CD4-positive, alpha-beta T cell treated with Interleukin-12 subunit alpha and Interleukin-12 subunit beta, for 1 hour (primary cell): Measurements from ENCODE around the gene KIAA1755.

Source experiments
- DNase-seq: peaks from one replicate; pipeline ENCODE4 v3.0.0-alpha.2; 2020

The KIAA1755 gene

GRCh38 chr20:38178065-38178491 lies 82.5 kb downstream of the KIAA1755 start:
- DNase-seq: no peak

- DNase-seq: no peak
These were observed 83.3 kb downstream of the KIAA1755 start for GRCh38 chr20:38177201-38177600.

DNA sequence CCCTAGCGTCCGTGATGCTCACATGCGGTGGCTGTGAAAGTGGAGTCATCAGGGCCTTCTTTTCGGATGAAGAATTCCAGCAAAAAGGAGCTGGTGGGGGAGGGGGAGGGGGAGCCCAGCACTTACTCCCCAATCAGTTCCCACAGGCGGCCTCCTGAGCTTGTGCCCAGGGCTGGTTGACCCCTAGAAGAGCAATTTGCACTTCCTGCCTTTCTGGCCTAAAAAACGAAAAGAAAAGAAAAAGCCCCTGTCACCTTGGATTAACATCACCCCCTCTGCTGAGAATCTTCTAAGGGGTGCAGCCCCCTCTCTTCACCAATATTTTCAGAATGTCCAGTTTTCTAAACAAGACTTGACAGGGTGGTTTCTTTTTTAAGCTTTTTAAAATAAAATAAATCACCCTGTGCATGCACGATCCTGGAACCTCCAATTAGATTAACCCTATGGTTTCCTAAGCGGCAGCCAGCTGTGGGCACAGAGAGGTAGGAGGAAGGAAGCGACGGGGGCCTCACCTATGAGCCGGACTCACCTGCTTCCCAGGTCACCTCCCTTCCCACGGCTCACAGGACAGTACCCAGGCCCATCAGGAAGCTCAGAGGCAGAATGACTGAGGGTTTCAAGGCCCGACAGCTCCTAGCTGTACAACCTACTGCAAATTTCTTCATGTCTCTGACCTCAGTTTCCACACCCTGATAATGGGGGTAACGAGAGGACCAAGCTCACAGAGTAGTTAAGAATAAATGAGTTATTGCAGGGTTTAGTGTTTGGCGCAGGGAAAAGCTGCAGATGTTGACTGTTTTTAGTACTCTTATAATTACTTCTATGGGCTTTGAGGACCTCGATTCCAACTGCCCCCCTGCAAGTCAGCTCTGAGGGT lies 85.0 kb downstream of the KIAA1755 start:
- DNase-seq: no peak

DNA sequence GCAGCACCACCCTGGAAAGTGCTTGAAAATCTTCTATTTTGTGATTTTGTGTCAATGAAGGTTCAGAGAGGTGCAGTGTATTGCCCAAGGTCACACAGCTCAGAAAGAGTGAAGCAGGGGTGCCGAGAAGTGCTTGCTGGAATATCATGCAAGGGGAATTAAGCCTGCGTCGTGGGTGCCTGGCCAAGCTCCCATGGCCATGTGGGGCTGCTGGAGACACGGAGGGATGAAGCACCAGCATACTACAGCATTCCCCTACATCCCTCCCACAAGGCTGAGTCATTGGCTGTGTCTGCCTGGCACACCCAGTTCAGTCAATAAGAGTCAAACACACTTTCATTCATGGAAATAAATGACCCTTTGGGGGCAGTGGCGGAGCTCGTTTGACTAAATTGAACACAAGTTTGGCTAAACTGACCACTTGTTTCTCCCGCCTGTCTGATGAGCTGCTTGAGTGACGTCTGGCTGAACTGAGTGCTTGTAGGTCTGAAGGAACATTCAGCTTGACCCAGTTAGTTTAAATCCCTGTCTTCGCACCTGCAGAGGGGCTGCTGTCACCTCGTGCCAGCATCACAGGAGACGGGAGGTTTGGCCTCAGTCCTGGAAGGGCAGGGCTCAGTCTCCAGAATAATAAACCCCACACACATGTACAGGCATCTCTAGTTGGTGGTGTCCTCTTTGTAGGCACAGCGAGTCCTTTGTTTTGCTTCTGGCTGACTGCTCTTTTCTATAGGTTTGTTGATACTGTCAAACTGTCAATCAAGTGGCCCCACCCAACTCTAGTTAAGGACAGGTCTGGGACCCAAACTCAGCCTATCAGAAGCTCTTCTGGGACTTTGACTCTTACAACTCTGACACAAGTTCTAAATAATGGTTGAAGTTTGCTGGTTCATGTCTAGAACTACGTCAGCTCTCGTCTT lies 87.0 kb downstream of the KIAA1755 start:
- no peak for DNase-seq

DNA sequence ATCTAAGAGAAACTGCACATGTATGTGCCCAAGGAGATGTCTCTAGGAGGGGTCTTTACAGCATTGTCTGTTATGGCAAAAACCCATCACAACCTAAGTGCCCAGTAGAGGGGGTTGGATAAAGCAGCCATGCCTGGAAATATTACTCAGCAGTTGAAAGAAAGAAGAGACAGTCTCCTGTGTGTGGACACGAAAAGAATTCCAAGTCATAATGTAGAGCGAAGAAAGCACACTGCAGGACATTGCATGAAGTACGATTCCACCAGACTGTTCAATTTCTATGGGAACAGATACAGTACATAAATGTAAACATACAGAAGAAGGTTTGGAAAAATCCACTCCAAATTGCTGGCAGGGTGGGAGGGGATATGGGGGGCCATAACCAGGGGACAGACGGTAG lies 88.1 kb downstream of the KIAA1755 start:
- DNase-seq: no peak

- no peak for DNase-seq
These were observed 88.9 kb downstream of the KIAA1755 start for GRCh38 chr20:38171675-38172043.

DNA sequence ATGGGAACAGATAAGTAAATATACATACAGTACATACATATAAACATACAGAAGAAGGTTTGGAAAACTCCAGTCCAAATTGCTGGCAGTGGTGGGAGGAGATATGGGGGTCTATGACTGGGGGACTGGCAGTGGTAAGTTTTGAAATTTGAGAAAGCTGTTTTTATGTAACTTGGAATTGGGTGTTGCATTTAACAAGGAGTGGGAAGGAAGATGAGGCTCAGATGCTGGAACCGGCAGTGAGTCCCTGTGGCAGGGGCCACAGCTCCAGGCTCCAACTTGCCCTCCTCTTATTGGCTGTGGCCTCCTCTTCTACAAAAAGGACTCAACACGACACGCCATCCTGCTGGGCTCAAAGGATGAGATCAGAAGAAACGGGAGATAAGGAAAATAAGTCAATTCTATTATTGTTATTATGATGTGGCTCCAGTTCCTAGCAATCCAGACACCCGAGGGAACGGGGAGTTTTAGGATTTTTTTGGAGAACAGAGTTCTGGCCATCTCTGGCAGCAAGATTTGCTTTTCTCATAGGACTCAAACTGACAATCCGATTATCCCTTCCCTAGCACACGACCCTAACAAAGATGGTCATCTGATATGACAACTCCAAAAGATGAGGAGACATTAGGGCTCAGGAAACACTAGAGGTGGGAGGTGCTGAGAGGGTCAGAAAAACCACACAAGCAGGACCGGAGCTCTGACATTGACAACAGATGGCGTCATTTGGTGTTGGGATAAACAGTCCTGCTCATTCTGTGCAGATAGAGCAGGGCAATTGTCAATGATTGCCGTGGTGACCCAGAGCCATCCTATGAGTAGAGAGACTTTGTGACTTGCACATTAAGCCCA lies 89.5 kb downstream of the KIAA1755 start:
- no peak for DNase-seq

DNA sequence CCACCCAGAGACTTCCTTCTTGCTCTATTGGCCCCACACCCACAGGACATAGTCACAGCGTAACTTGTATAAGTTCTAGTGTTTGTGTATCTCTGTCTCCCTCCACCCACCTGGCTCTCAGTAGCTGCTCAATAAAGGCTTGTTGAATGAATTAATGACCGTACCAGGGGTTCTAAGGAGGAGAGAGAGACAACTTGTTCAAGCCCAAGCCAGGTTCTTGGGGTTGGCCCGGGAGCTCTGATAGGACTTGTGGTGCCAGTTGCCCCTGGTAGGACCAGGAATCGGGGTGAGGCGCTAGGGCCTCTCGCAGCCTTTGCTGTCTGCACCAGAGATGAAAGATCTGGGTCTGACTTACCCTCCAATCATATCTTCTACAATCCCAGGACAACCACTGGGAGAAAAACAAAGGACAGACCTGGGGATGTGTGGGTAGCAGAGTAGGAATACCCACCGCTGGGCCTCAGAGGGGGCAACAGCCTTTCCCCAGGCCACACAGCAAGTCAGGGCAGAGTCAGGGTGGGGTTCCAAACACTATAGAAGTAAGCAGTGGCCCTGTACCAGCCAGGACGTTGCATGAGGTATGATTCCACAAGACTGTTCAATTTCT lies 90.2 kb downstream of the KIAA1755 start:
- no peak for DNase-seq

GRCh38 chr20:38169636-38170193 lies 90.8 kb downstream of the KIAA1755 start:
- no peak for DNase-seq

DNA sequence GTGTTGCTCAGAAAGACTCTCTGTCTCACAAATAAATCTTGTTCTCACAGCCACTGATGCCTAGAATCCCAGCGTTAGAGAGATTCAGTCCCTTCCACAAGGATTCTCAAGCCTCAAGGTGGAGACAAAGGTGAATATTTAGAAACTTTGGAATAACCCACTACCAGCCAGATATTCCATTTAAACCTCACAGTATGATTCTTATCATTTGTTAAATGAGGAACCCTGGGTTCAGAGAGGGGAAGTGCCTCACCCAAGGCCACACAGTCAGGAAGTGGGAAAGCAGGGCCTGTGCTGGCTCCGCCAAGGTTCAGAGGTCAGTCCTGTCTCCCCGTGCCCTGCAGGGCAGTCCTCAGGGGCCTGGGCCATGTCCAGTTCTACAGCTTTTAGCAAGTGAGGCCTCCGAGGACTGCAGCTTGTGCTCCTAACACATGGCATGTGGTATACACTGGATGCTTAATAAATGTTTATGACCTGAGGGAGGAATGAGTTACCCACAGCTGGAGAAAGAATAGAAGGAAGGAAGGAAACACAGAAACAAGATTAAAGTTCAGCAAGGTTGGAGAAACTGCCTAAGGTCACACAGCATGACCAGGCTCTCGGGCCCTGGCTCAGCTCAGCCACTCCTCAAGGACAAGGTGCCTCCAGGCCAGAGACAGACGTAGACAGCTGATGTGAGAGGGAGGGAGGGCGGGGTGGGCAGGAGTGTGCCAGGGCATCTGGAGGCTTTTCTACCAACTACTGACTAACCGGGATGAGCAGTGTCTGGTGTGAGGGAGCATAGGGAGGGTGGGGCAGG lies 91.5 kb downstream of the KIAA1755 start:
- no peak for DNase-seq

GRCh38 chr20:38167851-38168760 lies 92.4 kb downstream of the KIAA1755 start:
- no peak for DNase-seq

GRCh38 chr20:38167328-38167850 lies 93.1 kb downstream of the KIAA1755 start:
- no peak for DNase-seq

- no peak for DNase-seq
These were observed 93.8 kb downstream of the KIAA1755 start for GRCh38 chr20:38166703-38167233.

GRCh38 chr20:38165966-38166702 lies 94.4 kb downstream of the KIAA1755 start:
- no peak for DNase-seq

DNA sequence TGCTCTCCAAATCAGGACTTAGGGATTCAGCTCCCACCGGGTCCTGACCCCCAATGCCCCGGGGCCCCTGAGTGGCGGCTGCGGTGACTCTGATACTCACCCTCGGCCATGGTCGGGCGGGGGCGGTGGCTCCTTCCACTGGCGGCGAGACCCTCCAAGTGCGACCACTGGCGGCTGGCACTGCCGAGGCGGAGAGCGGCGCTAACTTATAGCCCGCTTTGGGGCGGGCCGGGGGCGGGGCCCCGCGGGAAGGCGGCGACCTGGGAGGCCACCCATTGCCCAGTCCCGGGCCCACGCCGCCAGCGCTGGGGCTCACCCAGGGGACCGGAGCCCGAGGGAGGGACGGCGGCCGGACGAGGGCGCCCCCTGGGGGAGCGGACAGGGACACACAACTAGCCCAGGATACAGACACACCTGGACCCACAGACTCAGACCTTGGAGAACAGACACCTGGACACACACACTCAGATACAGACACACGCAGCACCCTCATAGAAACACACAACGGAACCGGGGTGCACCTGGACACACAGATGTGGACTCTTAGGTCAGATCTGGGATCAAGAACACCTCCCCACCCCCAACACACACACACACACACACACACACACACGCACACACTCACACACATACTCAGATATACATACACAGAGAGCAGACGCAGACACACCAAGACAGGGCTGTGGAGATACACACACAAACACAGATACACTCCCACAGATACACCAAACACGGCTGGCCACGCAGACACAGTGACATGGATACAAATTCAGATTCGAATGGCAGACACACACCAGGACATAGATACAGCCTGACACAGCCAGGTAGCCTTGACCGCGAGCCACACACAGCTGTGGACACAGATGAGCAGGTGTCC lies 95.2 kb downstream of the KIAA1755 start, which contains the start of gene TGM2:
Gene TGM2, minus strand, starts transcription at position 182 of the 877 bp plus-strand sequence. Its CDS starts 72 bp downstream, at position 110.
- peak; percentile 45 for DNase-seq

DNA sequence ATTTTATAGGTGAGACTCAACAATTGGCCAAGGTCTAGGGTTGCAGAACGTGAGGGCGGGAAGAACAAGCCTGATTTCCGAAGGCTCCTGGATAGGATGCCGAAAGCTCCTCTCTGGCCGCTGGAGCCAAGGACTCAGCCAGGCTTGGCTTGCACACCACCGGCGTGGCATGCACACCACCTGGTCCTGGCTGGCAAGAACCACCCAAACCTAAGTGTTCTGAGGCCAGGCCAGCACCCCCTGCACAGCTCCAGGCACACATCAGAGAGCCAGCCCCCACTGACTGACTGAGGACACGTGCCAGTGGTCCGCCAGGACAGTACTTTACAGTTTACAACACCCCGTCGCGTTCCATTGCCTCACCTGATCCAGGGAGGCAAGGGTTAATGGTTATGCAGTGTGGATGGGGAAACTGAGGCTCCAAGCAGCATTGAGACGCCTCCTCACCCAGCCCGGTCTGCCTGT lies 95.9 kb downstream of the KIAA1755 start:
- DNase-seq: no peak

DNA sequence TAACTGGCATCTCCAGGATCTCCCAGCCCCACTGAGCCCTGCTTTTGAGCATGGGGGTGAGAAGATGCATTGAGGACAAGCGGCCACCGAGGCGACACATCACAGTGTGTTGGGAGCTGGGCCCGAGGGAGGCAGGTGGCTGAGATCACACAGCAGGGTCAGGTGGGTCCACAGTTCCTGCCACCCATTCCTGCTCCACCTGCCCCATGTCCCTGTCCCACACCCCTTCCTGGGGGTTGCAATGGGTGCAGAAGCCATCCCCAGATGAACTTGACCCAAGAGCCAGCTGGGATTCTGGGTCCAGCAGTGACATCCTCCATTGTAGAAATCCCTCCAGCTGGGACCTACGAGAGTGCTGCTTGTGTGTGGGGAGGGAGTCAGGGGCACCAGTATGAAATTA lies 96.5 kb downstream of the KIAA1755 start:
- no peak for DNase-seq
